Panc1 (cell line): Measurements from ENCODE around the gene HAPLN1. TPM values are rescaled to one million over a fixed set of nuclear protein-coding genes. Genes with fewer than 3 reads are reported as not detected.

ENCODE experiments used
- ATAC-seq: fragments of 200-7000 bp; cut with Tn5 transposase; 2 replicates; pipeline ENCODE4 v1.9.1; 2020; ENCODE audit warnings: mild to moderate bottlenecking, moderate library complexity
- BruUV-seq: library from RNA; stranded (reverse); fragments of 400-500 nt; replicated peaks from 2 replicates; lab custom pipeline; 2021; lab: Mats Ljungman, UMichigan
- CTCF ChIA-PET: fragments of 300-600 bp; sonication (Branson Sonifier 250); formaldehyde crosslinking; loops from one replicate; lab custom pipeline; 2022; ENCODE audit warnings: antibody characterized with exemption; lab: Charles Lee
- POLR2A ChIA-PET: fragments of 300-600 bp; sonication (Branson Sonifier 250); formaldehyde crosslinking; loops from one replicate; lab custom pipeline; 2022; ENCODE audit warnings: antibody characterized with exemption; lab: Charles Lee
- DNase-seq: peaks from one replicate; pipeline ENCODE4 v3.0.0-alpha.2; 2010; ENCODE audit warnings: low read depth, low spot score
- H3K27ac ChIP-seq: 2 replicates; pipeline ENCODE4 v1.5.1; 2011; ENCODE audit warnings: mild to moderate bottlenecking, low read length, inconsistent platforms
- H3K27me3 ChIP-seq: fragments of 200-500 bp; sonication (Bioruptor generic); 2 replicates; pipeline ENCODE4 v1.6.0; 2014; ENCODE audit warnings: low read length, inconsistent platforms; ENCODE audit not compliant: control insufficient read depth, insufficient read depth
- H3K36me3 ChIP-seq: fragments of 200-500 bp; sonication (Bioruptor generic); 2 replicates; pipeline ENCODE4 v1.5.1; 2014; ENCODE audit warnings: inconsistent platforms, mild to moderate bottlenecking, low read length, moderate library complexity; ENCODE audit not compliant: control insufficient read depth, insufficient read depth
- H3K4me1 ChIP-seq: 2 replicates; pipeline ENCODE4 v1.5.1; 2011; ENCODE audit warnings: inconsistent platforms, mild to moderate bottlenecking, low read length, moderate library complexity; ENCODE audit not compliant: control insufficient read depth, insufficient read depth
- H3K4me3 ChIP-seq, 2 experiments: 2 replicates each; pipeline ENCODE4 v1.5.1; 2011 to 2012; ENCODE audit warnings: low read depth in 2 of 2, low read length in 2 of 2, mild to moderate bottlenecking in 2 of 2, inconsistent platforms in 1 of 2, moderate library complexity in 1 of 2
- H3K9me3 ChIP-seq: fragments of 200-500 bp; sonication (Bioruptor generic); 2 replicates; pipeline ENCODE4 v1.5.1; 2014; ENCODE audit warnings: low read depth, mild to moderate bottlenecking, inconsistent platforms, low read length, moderate library complexity; ENCODE audit not compliant: control insufficient read depth, insufficient read depth
- POLR2AphosphoS5 ChIP-seq: IDR thresholded peaks from 2 replicates; pipeline ENCODE4 v1.6.1; 2012; ENCODE audit warnings: mild to moderate bottlenecking, low read depth, low read length, moderate library complexity
- REST ChIP-seq, 2 experiments: IDR thresholded peaks; 2 replicates each; pipeline ENCODE4 v1.6.1; 2011 to 2012; ENCODE audit warnings: low read depth in 2 of 2, control low read depth in 1 of 2, low read length in 1 of 2, mild to moderate bottlenecking in 1 of 2, moderate library complexity in 1 of 2; ENCODE audit not compliant: insufficient read depth in 1 of 2
- SIN3A ChIP-seq: IDR thresholded peaks from 2 replicates; pipeline ENCODE4 v1.6.1; 2012; ENCODE audit warnings: low read depth, mild to moderate bottlenecking, low read length, moderate library complexity, borderline replicate concordance; ENCODE audit not compliant: insufficient read depth
- TCF7L2 ChIP-seq: IDR thresholded peaks from 2 replicates; pipeline ENCODE4 v1.6.1; 2011; ENCODE audit warnings: mild to moderate bottlenecking, low read depth, low read length, inconsistent platforms
- in situ Hi-C: cut with HindIII; loops from 2 replicates; pipeline ENCODE4 v1.10.0; 2016; ENCODE audit warnings: low sequenced_read_pairs, low pct_unique_long_range_greater_than_20kb
- intact Hi-C: fragments of 100-400 bp; cut with micrococcal nuclease; formaldehyde crosslinking; loops from one replicate; pipeline ENCODE4 v1.10.0; 2022; ENCODE audit not compliant: unreplicated experiment
- total RNA-seq: library from RNA; stranded (reverse); gene quantifications from one replicate; pipeline ENCODE4 v1.2.1, GENCODE V29; 2021; ENCODE audit not compliant: unreplicated experiment
- TF ChIP-seq, protein P1 (sequence below): fragments of 450-650 bp; IDR thresholded peaks from 2 replicates; pipeline ENCODE4 v1.5.1; 2017; ENCODE audit warnings: mild to moderate bottlenecking

Gene HAPLN1
- total RNA-seq, 1 experiment from 2014 or later = 0.13 TPM

DNA sequence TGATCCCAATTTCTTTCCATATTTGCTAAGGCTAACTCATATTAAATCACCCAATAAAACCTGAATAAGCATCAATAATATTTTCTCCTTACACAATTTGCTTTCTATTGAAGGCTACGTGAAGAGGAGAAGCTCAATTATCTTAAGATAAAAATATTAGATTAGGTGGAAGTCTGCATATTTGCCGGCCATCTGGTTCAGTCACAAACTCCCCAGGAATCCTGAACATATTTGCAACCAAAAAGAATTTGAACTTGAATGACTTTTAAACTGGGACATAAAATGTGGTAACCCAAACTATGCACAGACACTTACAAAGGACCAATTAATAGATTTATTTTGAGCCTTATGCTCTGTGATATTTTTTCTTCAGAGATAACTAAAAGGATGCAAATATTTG, 92.3 kb downstream of the HAPLN1 start:
- intact Hi-C loops (no loop called here), in situ Hi-C loops (no loop called here)
- no peak for DNase-seq
- Histone ChIP-seq H3K27me3 (no peaks in the 10 kb centered on the region), H3K9me3 (no peaks in the 10 kb centered on the region), H3K36me3 (no peaks in the 10 kb centered on the region), H3K4me3 (no peak overlapping the region), H3K27ac (no peak overlapping the region), H3K4me1 (no peaks in the 10 kb centered on the region)
- TF ChIP-seq REST (IDR thresholded peaks at IDR 0.05; ENCODE audit: insufficient read depth in 1 of 2, low read depth in 2 of 2, low read length in 1 of 2) (no peak), POLR2AphosphoS5 (no peak), SIN3A (no peak)
- no TSS peak for BruUV-seq
- ChIA-PET CTCF (no interaction called here), POLR2A (no interaction called here)
- no peak for ATAC-seq

GRCh38 chr5:83614841-83615240, 105.8 kb downstream of the HAPLN1 start:
- in situ Hi-C loops = no loop called here
- no peaks in the 10 kb centered on the region for H3K36me3 ChIP-seq
- no peak for ATAC-seq
- TF ChIP-seq REST (IDR thresholded peaks at IDR 0.05; ENCODE audit: insufficient read depth in 1 of 2, low read depth in 2 of 2, low read length in 1 of 2) = no peak
- TF ChIP-seq POLR2AphosphoS5 = no peak
- TF ChIP-seq, protein P1, sequence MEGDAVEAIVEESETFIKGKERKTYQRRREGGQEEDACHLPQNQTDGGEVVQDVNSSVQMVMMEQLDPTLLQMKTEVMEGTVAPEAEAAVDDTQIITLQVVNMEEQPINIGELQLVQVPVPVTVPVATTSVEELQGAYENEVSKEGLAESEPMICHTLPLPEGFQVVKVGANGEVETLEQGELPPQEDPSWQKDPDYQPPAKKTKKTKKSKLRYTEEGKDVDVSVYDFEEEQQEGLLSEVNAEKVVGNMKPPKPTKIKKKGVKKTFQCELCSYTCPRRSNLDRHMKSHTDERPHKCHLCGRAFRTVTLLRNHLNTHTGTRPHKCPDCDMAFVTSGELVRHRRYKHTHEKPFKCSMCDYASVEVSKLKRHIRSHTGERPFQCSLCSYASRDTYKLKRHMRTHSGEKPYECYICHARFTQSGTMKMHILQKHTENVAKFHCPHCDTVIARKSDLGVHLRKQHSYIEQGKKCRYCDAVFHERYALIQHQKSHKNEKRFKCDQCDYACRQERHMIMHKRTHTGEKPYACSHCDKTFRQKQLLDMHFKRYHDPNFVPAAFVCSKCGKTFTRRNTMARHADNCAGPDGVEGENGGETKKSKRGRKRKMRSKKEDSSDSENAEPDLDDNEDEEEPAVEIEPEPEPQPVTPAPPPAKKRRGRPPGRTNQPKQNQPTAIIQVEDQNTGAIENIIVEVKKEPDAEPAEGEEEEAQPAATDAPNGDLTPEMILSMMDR = no peak
- TF ChIP-seq SIN3A = no peak
- no peak for TF ChIP-seq TCF7L2
- H3K4me3 ChIP-seq = no peak overlapping the region
- intact Hi-C loops = no loop called here
- no peak overlapping the region for H3K27ac ChIP-seq
- no peaks in the 10 kb centered on the region for H3K27me3 ChIP-seq
- H3K9me3 ChIP-seq = no peaks in the 10 kb centered on the region
- ChIA-PET CTCF (no interaction called here), POLR2A (no interaction called here)
- DNase-seq = no peak
- H3K4me1 ChIP-seq = no peaks in the 10 kb centered on the region
- BruUV-seq = no TSS peak
